Type B pancreatic cell (in vitro differentiated cells): Measurements from ENCODE around the gene MYMX. TPM values are rescaled to one million over a fixed set of nuclear protein-coding genes. Genes with fewer than 3 reads are reported as not detected.

Source experiments
- DNase-seq: peaks from one replicate; pipeline ENCODE4 v3.0.0; 2021; ENCODE audit warnings: mixed read lengths; ENCODE audit not compliant: unreplicated experiment; ENCODE audit errors: extremely low spot score
- H3K27ac Mint-ChIP-seq: 2 replicates; pipeline ENCODE4 v1.8.0; 2021; ENCODE audit warnings: mild to moderate bottlenecking, mixed read lengths
- H3K27me3 Mint-ChIP-seq: 2 replicates; pipeline ENCODE4 v1.8.0; 2021; ENCODE audit warnings: mixed read lengths
- H3K36me3 Mint-ChIP-seq: 2 replicates; pipeline ENCODE4 v1.8.0; 2021; ENCODE audit warnings: mixed read lengths
- H3K4me1 Mint-ChIP-seq: one replicate; pipeline ENCODE4 v1.8.0; 2021; ENCODE audit warnings: mixed read lengths; ENCODE audit not compliant: unreplicated experiment
- H3K4me3 Mint-ChIP-seq: 2 replicates; pipeline ENCODE4 v1.8.0; 2021; ENCODE audit warnings: mild to moderate bottlenecking, mixed read lengths
- H3K9me3 Mint-ChIP-seq: 2 replicates; pipeline ENCODE4 v1.8.0; 2021; ENCODE audit warnings: mixed read lengths
- CTCF ChIP-seq: fragments of 200-600 bp; sonication (generic); conservative IDR thresholded peaks from 2 replicates; pipeline ENCODE4 v1.5.0; 2021; ENCODE audit warnings: antibody characterized with exemption, mild to moderate bottlenecking
- total RNA-seq: library from RNA; stranded (reverse); gene quantifications from 2 replicates; pipeline ENCODE4 v1.2.1, GENCODE V29; 2021; ENCODE audit warnings: low replicate concordance

MYMX gene
- total RNA-seq, 1 donor from 2014 or later, result 0.53 TPM

- Mint-ChIP-seq H3K9me3 (no peaks in the 10 kb centered on the region), H3K4me3 (no peak overlapping the region), H3K36me3 (peaks cover 51% of the 10 kb centered on the region), H3K4me1 (peaks cover 49% of the 10 kb centered on the region), H3K27ac (peak overlapping the region; percentile 66), H3K27me3 (peaks cover 3% of the 10 kb centered on the region)
- no peak for DNase-seq
- TF ChIP-seq CTCF, result no peak
Observed at GRCh38 chr6:44251576-44252524, 35.1 kb downstream of the MYMX start.

GRCh38 chr6:44253307-44254101, 36.8 kb downstream of the MYMX start:
- DNase-seq, result no peak
- peak overlapping the region; percentile 44 for H3K4me3 Mint-ChIP-seq
- no peaks in the 10 kb centered on the region for H3K27me3 Mint-ChIP-seq
- H3K36me3 Mint-ChIP-seq, result peaks cover 41% of the 10 kb centered on the region
- H3K4me1 Mint-ChIP-seq, result peaks cover 56% of the 10 kb centered on the region
- no peaks in the 10 kb centered on the region for H3K9me3 Mint-ChIP-seq
- peak overlapping the region; percentile 81 for H3K27ac Mint-ChIP-seq
- TF ChIP-seq CTCF, result peak; percentile 72

DNA sequence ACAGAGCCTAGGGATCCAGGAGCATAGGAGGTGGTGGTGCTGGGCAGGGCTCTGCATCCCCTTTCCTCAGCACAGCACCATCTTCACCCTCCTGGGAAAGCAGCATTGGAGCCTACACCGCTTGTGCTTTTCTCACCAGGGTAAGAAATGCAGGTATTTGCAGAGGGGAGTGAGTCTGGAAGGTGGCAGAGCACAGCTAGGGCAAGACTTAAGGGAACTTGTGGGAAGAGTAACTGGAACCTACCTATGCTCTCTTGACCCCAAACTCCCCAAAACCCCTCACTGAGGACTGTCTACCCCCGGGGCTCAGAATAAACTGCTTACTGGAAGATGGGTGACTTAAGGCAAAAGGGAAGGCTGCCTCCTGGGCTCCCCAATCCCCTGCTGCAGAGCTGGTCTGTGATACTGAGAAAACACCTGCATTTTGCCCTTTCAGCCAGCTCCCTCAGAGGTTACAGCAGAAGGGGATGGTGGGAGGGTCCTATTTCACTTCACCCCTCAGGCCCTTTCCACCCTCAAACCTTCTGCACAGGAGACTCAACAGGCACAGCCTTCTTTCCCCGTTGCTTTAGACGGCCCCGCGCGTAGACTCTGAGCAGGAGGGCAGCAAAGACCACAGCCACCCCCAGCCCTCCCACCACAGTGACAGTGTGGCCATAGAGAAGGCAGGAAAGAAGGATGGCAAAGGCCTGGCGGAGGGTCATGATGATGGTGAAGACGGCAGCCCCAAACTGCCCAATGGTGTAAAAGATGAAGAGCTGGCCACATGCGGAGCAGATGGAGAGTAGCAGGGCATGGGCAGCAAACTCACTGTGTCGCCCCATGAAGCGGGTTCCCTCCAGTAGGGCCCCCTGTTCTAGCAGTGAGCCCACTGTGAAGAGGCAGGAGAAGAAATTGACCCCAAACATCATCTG, 37.7 kb downstream of the MYMX start:
- Mint-ChIP-seq H3K4me1 (peaks cover 56% of the 10 kb centered on the region), H3K27me3 (no peaks in the 10 kb centered on the region), H3K4me3 (peak overlapping the region; percentile 90)

DNA sequence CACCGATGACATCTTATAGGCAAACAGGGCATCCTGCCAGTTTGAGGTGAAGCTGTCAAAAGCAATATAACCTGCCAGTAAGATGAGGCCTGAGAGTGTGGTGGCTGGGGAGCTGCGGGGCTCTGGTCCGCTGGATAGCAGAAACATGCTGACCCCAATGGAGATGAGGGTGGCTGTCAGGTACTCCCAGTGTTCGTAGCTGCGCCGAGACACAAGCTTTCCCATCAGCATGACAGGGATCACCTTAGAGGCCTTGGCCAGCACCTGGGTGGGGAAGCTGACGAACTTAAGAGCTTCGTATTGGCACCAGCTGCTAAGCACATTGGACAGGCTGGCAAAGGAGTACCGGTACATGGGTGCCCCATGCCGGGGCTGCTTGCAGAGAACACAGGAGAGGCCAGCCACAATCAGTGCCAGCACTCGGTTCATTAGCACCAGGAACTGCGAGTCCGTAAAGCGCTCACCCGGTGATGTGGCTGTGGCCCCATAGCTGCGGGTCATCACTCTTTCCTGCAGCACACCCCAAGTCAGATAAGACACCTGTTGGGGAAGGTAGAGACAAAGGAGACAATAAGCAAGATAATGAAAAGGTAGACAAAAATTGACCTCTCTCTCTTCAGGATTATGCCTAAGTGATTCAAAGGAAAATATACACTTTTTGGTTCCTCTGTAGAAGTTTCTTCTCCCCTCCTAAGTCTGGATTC, 38.5 kb downstream of the MYMX start:
- H3K4me3 Mint-ChIP-seq, result peak overlapping the region; percentile 90
- no peak for TF ChIP-seq CTCF
- H3K9me3 Mint-ChIP-seq, result no peaks in the 10 kb centered on the region
- H3K36me3 Mint-ChIP-seq, result peaks cover 28% of the 10 kb centered on the region
- H3K4me1 Mint-ChIP-seq, result peaks cover 49% of the 10 kb centered on the region
- H3K27ac Mint-ChIP-seq, result peak overlapping the region; percentile 91
- no peaks in the 10 kb centered on the region for H3K27me3 Mint-ChIP-seq
- DNase-seq, result no peak

More for the DNA sequence above, 37.7 kb downstream of the MYMX start:
- TF ChIP-seq CTCF, result no peak
- DNase-seq, result no peak
- H3K27ac Mint-ChIP-seq, result peak overlapping the region; percentile 91
- H3K36me3 Mint-ChIP-seq, result peaks cover 35% of the 10 kb centered on the region
- H3K9me3 Mint-ChIP-seq, result no peaks in the 10 kb centered on the region
